ENCODE results near the gene PSMC3IP. TPM values are rescaled to one million over a fixed set of nuclear protein-coding genes. Genes with fewer than 3 reads are reported as not detected.
A peak's percentile ranks its signal among the peaks of the same experiment; 100 is the strongest.

Gene PSMC3IP
- total and polyA plus RNA-seq, 2 donors (not counting 3 experiments of a cell fraction or from before 2014, with no cell fraction given) = 5.9 to 19.3 TPM

- peak within 1 kb of the TSS; percentile 76 for H2AFZ ChIP-seq (ENCODE audit: low read depth, low read length)
- peak within 1 kb of the TSS; percentile 29 to 70 (median 61) for H3K4me3 ChIP-seq (replicated peaks in 1 of 3; ENCODE audit: insufficient read depth in 1 of 3, low read depth in 1 of 3, low read length in 3 of 3)
- H3K79me2 ChIP-seq (ENCODE audit: control insufficient read depth, insufficient read depth, low read length) = peaks cover 35% of the 10 kb centered on the region
- peak; percentile 87 for FAIRE-seq
- no peaks in the 10 kb centered on the region for H3K9me3 ChIP-seq (replicated peaks; ENCODE audit: control insufficient read depth, insufficient read depth, low read length)
- peaks cover 19 to 39% of the 10 kb centered on the region in 2 experiments for H3K36me3 ChIP-seq (ENCODE audit: control insufficient read depth in 2 of 2, extremely low read depth in 1 of 2, insufficient read depth in 2 of 2, low read length in 2 of 2)
- H3K27me3 ChIP-seq (ENCODE audit: control insufficient read depth in 2 of 2, insufficient read depth in 2 of 2, low read length in 2 of 2) = no peaks in the 10 kb centered on the region
- POLR2A ChIA-PET = no interaction called here
- H3K4me2 ChIP-seq (ENCODE audit: insufficient read depth, low read length) = peak within 1 kb of the TSS; percentile 57
- DNase-seq (ENCODE audit: low read depth, low spot score) = peak; percentile 92
- H4K20me1 ChIP-seq (replicated peaks; ENCODE audit: control insufficient read depth, extremely low read depth, insufficient read depth, low read length) = no peaks in the 10 kb centered on the region
- no TSS peak for BruUV-seq (replicated peaks)
- TF ChIP-seq, protein P1, sequence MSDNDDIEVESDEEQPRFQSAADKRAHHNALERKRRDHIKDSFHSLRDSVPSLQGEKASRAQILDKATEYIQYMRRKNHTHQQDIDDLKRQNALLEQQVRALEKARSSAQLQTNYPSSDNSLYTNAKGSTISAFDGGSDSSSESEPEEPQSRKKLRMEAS (IDR thresholded peaks at IDR 0.05; ENCODE audit: insufficient read depth, insufficient read length) = peak; percentile 95
- TF ChIP-seq JUN (IDR thresholded peaks at IDR 0.05; ENCODE audit: borderline replicate concordance, insufficient read depth, insufficient read length, low read depth) (no peak), POLR2AphosphoS5 (IDR thresholded peaks at IDR 0.05; ENCODE audit: insufficient read depth, low read depth, low read length) (peak; percentile 78), MYC (IDR thresholded peaks at IDR 0.05; ENCODE audit: low read depth, low read length) (no peak), FOS (IDR thresholded peaks at IDR 0.05; ENCODE audit: borderline replicate concordance, insufficient read depth, low read length) (no peak), POLR2A (IDR thresholded peaks at IDR 0.05; ENCODE audit: low read depth, low read length) (peak; percentile 70), GATA2 (IDR thresholded peaks at IDR 0.05; ENCODE audit: insufficient read depth, insufficient read length, low read depth, low read length) (no peak)
- TF ChIP-seq, protein P2, sequence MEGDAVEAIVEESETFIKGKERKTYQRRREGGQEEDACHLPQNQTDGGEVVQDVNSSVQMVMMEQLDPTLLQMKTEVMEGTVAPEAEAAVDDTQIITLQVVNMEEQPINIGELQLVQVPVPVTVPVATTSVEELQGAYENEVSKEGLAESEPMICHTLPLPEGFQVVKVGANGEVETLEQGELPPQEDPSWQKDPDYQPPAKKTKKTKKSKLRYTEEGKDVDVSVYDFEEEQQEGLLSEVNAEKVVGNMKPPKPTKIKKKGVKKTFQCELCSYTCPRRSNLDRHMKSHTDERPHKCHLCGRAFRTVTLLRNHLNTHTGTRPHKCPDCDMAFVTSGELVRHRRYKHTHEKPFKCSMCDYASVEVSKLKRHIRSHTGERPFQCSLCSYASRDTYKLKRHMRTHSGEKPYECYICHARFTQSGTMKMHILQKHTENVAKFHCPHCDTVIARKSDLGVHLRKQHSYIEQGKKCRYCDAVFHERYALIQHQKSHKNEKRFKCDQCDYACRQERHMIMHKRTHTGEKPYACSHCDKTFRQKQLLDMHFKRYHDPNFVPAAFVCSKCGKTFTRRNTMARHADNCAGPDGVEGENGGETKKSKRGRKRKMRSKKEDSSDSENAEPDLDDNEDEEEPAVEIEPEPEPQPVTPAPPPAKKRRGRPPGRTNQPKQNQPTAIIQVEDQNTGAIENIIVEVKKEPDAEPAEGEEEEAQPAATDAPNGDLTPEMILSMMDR (IDR thresholded peaks at IDR 0.05; ENCODE audit: extremely low read depth in 1 of 2, insufficient read depth in 1 of 2, low read depth in 1 of 2, low read length in 2 of 2) = no peak
- peak within 1 kb of the TSS; percentile 0 for H3K27ac ChIP-seq (ENCODE audit: insufficient read depth, low read depth, low read length)
- H3K4me1 ChIP-seq (ENCODE audit: control insufficient read depth, extremely low read depth, insufficient read depth, low read length) = peaks cover 27% of the 10 kb centered on the region
- H3K9ac ChIP-seq (replicated peaks; ENCODE audit: extremely low read depth, insufficient read depth, low read length) = peak within 1 kb of the TSS; percentile 56
- dilution Hi-C loops (cut with MboI; ENCODE audit: extremely low pct_ligation_motif_present, low sequenced_read_pairs) = no loop called here
- intact Hi-C loops (cut with micrococcal nuclease) = loop anchor here (1.0 kb wide), 1 partner anchor 10 kb away; the partner anchor contains the start of gene PSMC3IP
- CTCF ChIA-PET = interaction anchor here (0.9 to 5.4 kb wide), 7 partner anchors 11 to 345 kb away, joined by 3 to 38 read pairs (median 3); partner anchors contain the start of genes CCR10, PSMC3IP, RETREG3 and TUBG1
- H3K9me1 ChIP-seq (replicated peaks; ENCODE audit: control insufficient read depth, extremely low read depth, insufficient read depth, low read length) = no peaks in the 10 kb centered on the region
Observed at GRCh38 chr17:42566883-42567573, 10.5 kb downstream of the PSMC3IP start, which contains the start of gene MLX. Gene MLX (plus strand): TSS chr17:42567100. CDS start chr17:42567125, 25 bp downstream.

Measured in endothelial cell of umbilical vein (primary cell).